MCF 10A (cell line): ENCODE measurements around the gene NKX1-1. TPM values are rescaled to one million over a fixed set of nuclear protein-coding genes. Genes with fewer than 3 reads are reported as not detected.
"Not testable (repeated sequence)": the region's sequence is repeated elsewhere in the genome, so short reads cannot be mapped to it uniquely, and the experiment has no call there.

Experiments
- BruUV-seq: library from RNA; stranded (reverse); fragments of 400-500 nt; replicated peaks from 2 replicates; lab custom pipeline; 2021; lab: Mats Ljungman, UMichigan
- CTCF ChIA-PET: fragments of 300-600 bp; sonication (Branson Sonifier 250); formaldehyde crosslinking; extraction: SDS; loops from one replicate; lab custom pipeline; 2021; ENCODE audit warnings: antibody characterized with exemption, inconsistent platforms; lab: Yijun Ruan, JAX
- POLR2A ChIA-PET: fragments of 300-600, 350-650 bp; sonication (Branson Sonifier 250); formaldehyde crosslinking; extraction: SDS; loops from one replicate; lab custom pipeline; 2020; ENCODE audit warnings: antibody characterized with exemption, inconsistent platforms; lab: Yijun Ruan, JAX
- DNase-seq: peaks from one replicate; pipeline ENCODE4 v3.0.0-alpha.2; 2018; ENCODE audit not compliant: unreplicated experiment
- H3K27ac Mint-ChIP-seq: one replicate; pipeline ENCODE4 v1.8.0; 2022; ENCODE audit warnings: mild to moderate bottlenecking, low read depth, mixed read lengths; ENCODE audit not compliant: unreplicated experiment
- H3K27me3 Mint-ChIP-seq: one replicate; pipeline ENCODE4 v1.8.0; 2022; ENCODE audit warnings: mixed read lengths; ENCODE audit not compliant: insufficient read depth, unreplicated experiment
- H3K36me3 Mint-ChIP-seq: one replicate; pipeline ENCODE4 v1.8.0; 2022; ENCODE audit warnings: mild to moderate bottlenecking, moderate library complexity, mixed read lengths; ENCODE audit not compliant: insufficient read depth, unreplicated experiment
- H3K4me1 Mint-ChIP-seq: one replicate; pipeline ENCODE4 v1.8.0; 2022; ENCODE audit warnings: mixed read lengths; ENCODE audit not compliant: insufficient read depth, unreplicated experiment
- H3K4me3 Mint-ChIP-seq: one replicate; pipeline ENCODE4 v1.8.0; 2022; ENCODE audit warnings: mild to moderate bottlenecking, moderate library complexity, mixed read lengths; ENCODE audit not compliant: unreplicated experiment
- H3K9me3 Mint-ChIP-seq: one replicate; pipeline ENCODE4 v1.8.0; 2022; ENCODE audit warnings: mixed read lengths; ENCODE audit not compliant: unreplicated experiment
- intact Hi-C: fragments of 100-400 bp; cut with micrococcal nuclease; formaldehyde crosslinking; loops from 2 replicates; pipeline ENCODE4 v1.14.1; 2022
- total RNA-seq: library from RNA; stranded (reverse); gene quantifications from 2 replicates; pipeline ENCODE4 v1.2.3, GENCODE V29; 2022
- TF ChIP-seq, protein P1 (sequence below): fragments of 200-600 bp; IDR thresholded peaks from one replicate; pipeline ENCODE4 v1.8.0; 2022; ENCODE audit warnings: antibody characterized with exemption, mild to moderate bottlenecking; ENCODE audit not compliant: unreplicated experiment

Gene NKX1-1
- total RNA-seq, 1 experiment from 2014 or later, result not detected

- Mint-ChIP-seq H3K36me3 (peaks cover 6% of the 10 kb centered on the region), H3K27ac (no peak overlapping the region), H3K27me3 (no peaks in the 10 kb centered on the region), H3K4me3 (no peak overlapping the region), H3K9me3 (peaks cover 2% of the 10 kb centered on the region), H3K4me1 (no peaks in the 10 kb centered on the region)
- no TSS peak for BruUV-seq
- POLR2A ChIA-PET, result no interaction called here
- TF ChIP-seq, protein P1, sequence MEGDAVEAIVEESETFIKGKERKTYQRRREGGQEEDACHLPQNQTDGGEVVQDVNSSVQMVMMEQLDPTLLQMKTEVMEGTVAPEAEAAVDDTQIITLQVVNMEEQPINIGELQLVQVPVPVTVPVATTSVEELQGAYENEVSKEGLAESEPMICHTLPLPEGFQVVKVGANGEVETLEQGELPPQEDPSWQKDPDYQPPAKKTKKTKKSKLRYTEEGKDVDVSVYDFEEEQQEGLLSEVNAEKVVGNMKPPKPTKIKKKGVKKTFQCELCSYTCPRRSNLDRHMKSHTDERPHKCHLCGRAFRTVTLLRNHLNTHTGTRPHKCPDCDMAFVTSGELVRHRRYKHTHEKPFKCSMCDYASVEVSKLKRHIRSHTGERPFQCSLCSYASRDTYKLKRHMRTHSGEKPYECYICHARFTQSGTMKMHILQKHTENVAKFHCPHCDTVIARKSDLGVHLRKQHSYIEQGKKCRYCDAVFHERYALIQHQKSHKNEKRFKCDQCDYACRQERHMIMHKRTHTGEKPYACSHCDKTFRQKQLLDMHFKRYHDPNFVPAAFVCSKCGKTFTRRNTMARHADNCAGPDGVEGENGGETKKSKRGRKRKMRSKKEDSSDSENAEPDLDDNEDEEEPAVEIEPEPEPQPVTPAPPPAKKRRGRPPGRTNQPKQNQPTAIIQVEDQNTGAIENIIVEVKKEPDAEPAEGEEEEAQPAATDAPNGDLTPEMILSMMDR, result no peak
- CTCF ChIA-PET, result no interaction called here
- intact Hi-C loops, result no loop called here
- DNase-seq, result no peak
Measured at GRCh38 chr4:1393866-1394265, 12.4 kb downstream of the NKX1-1 start.

GRCh38 chr4:1393363-1393762, 12.9 kb downstream of the NKX1-1 start:
- POLR2A ChIA-PET, H3K4me1 Mint-ChIP-seq, H3K27me3 Mint-ChIP-seq, H3K27ac Mint-ChIP-seq, H3K36me3 Mint-ChIP-seq, H3K9me3 Mint-ChIP-seq, H3K4me3 Mint-ChIP-seq, DNase-seq, BruUV-seq, intact Hi-C loops: not testable (repeated sequence)
- CTCF ChIA-PET, result interaction anchor here (0.6 kb wide), 1 partner anchor 214 kb away, joined by 3 read pairs; no protein-coding TSS in a partner anchor

- no peak overlapping the region for H3K27ac Mint-ChIP-seq
- H3K9me3 Mint-ChIP-seq, result peaks cover 10% of the 10 kb centered on the region
- no peak overlapping the region for H3K4me3 Mint-ChIP-seq
- ChIA-PET POLR2A (no interaction called here), CTCF (no interaction called here)
- intact Hi-C loops, result no loop called here
- no peaks in the 10 kb centered on the region for H3K4me1 Mint-ChIP-seq
- H3K27me3 Mint-ChIP-seq, result no peaks in the 10 kb centered on the region
- DNase-seq, result no peak
- no TSS peak for BruUV-seq
- peaks cover 26% of the 10 kb centered on the region for H3K36me3 Mint-ChIP-seq
- TF ChIP-seq, protein P1, result no peak
Measured at GRCh38 chr4:1385373-1386340, 20.6 kb downstream of the NKX1-1 start.

DNA sequence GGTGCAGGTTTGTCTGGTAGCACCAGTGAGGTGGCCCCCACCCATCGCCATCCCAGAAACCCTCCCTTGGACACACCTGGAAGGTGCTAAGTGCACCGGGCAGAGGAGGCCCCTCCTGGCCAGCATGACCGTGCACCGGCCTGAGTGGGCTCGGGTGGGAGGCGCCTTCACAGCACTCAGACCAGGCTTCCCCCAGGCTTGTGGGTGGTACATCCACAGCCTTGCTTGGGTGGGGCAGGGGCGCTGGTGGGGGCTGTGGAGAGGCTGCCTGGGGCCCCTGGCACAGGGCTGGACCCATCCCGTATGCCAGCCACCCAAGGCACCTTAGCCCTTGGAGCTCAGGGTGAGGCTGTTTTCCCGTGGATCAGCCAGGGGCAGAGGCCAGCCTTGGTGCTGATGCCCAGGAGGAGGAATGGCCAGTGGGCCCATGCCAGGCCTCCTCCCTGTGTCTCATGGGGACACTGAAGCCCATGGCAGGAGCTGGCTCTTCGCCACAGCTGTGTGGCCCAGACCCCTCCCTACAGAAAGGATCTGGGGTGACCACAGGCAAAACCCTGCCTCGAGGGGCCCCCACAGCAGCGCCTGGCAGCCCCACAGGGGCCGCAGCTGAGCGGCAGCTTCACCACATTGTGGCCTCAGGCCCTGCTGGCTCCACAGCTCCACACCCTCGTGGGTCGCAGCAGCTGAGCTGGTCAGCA, 21.4 kb downstream of the NKX1-1 start:
- H3K4me1 Mint-ChIP-seq, result no peaks in the 10 kb centered on the region
- H3K9me3 Mint-ChIP-seq, result peaks cover 10% of the 10 kb centered on the region
- peaks cover 26% of the 10 kb centered on the region for H3K36me3 Mint-ChIP-seq
- TF ChIP-seq, protein P1, result no peak
- no peaks in the 10 kb centered on the region for H3K27me3 Mint-ChIP-seq
- H3K4me3 Mint-ChIP-seq, result no peak overlapping the region
- intact Hi-C loops, result no loop called here
- ChIA-PET CTCF (interaction anchor here (0.6 kb wide), 1 partner anchor 222 kb away, joined by 3 read pairs; no protein-coding TSS in a partner anchor), POLR2A (no interaction called here)
- no peak overlapping the region for H3K27ac Mint-ChIP-seq
- DNase-seq, result no peak
- no TSS peak for BruUV-seq
